Natural killer cell (primary cell): ENCODE measurements around the gene ASCL4. TPM values are rescaled to one million over a fixed set of nuclear protein-coding genes. Genes with fewer than 3 reads are reported as not detected.

Source experiments
- ATAC-seq, 3 donors: fragments of 150-1000 bp in 2 of 3; fragments of 200-7000 bp in 1 of 3; cut with Tn5 transposase; 1 replicate in 1 of 3; 2 replicates in 2 of 3; pipeline ENCODE4 v1.10.0; 2021; ENCODE audit warnings: mild to moderate bottlenecking in 2 of 3, moderate library complexity in 2 of 3
- DNase-seq, 2 donors: peaks; one replicate each; pipeline versions ENCODE4 v3.0.0 to v3.0.0-alpha.2; 2013 to 2021; ENCODE audit warnings: mixed read lengths in 1 of 2
- H3K27ac ChIP-seq: one replicate; pipeline ENCODE4 v1.5.1; 2013; ENCODE audit warnings: mild to moderate bottlenecking, low read length
- H3K27me3 ChIP-seq: one replicate; pipeline ENCODE4 v1.6.1; 2013; ENCODE audit warnings: low read length; ENCODE audit not compliant: control insufficient read depth, insufficient read depth
- H3K36me3 ChIP-seq: one replicate; pipeline ENCODE4 v1.6.1; 2013; ENCODE audit warnings: low read length; ENCODE audit not compliant: control insufficient read depth, insufficient read depth
- H3K4me1 ChIP-seq: one replicate; pipeline ENCODE4 v1.6.1; 2013; ENCODE audit warnings: low read length; ENCODE audit not compliant: control insufficient read depth, insufficient read depth
- H3K4me3 ChIP-seq: one replicate; pipeline ENCODE4 v1.5.1; 2013; ENCODE audit warnings: low read length
- H3K9me3 ChIP-seq: one replicate; pipeline ENCODE4 v1.6.1; 2013; ENCODE audit warnings: low read length; ENCODE audit not compliant: control insufficient read depth, insufficient read depth
- H3K27ac Mint-ChIP-seq, 2 donors: one replicate each; pipeline ENCODE4 v1.8.0; 2022; ENCODE audit warnings: mild to moderate bottlenecking in 2 of 2, mixed read lengths in 2 of 2, moderate library complexity in 1 of 2
- H3K27me3 Mint-ChIP-seq, 2 donors: one replicate each; pipeline ENCODE4 v1.8.0; 2022; ENCODE audit warnings: low read depth in 2 of 2, mixed read lengths in 2 of 2
- H3K36me3 Mint-ChIP-seq: one replicate; pipeline ENCODE4 v1.8.0; 2022; ENCODE audit warnings: mixed read lengths
- H3K4me1 Mint-ChIP-seq, 2 donors: one replicate each; pipeline ENCODE4 v1.8.0; 2022; ENCODE audit warnings: mixed read lengths in 2 of 2
- H3K4me3 Mint-ChIP-seq: one replicate; pipeline ENCODE4 v1.8.0; 2022; ENCODE audit warnings: mild to moderate bottlenecking, moderate library complexity, mixed read lengths
- H3K9me3 Mint-ChIP-seq, 2 donors: one replicate each; pipeline ENCODE4 v1.8.0; 2022; ENCODE audit warnings: mixed read lengths in 2 of 2
- WGBS: methylation state at CpG from one replicate; pipeline ENCODE4 v1.1.7; 2013; ENCODE audit warnings: missing lambda C conversion rate; ENCODE audit not compliant: insufficient coverage; 5-methylcytosine and 5-hydroxymethylcytosine counted together
- intact Hi-C: fragments of 100-400 bp; cut with micrococcal nuclease; formaldehyde crosslinking; loops from one replicate; pipeline ENCODE4 v1.14.2; 2022
- total RNA-seq, 4 donors: library from RNA; stranded (reverse); fragments of 120-200 nt in 1 of 4; gene quantifications; one replicate each; pipeline versions ENCODE4 v1.2.3 to v1.2.4, GENCODE V29; 2013 to 2022
- TF ChIP-seq, protein P1 (sequence below): fragments of 200-600 bp; IDR thresholded peaks from one replicate; pipeline ENCODE4 v1.8.0; 2022; ENCODE audit warnings: antibody characterized with exemption

The ASCL4 gene
- total RNA-seq, 3 donors from 2014 or later (not counting 1 experiment from before 2014, with no cell fraction given): not detected

DNA sequence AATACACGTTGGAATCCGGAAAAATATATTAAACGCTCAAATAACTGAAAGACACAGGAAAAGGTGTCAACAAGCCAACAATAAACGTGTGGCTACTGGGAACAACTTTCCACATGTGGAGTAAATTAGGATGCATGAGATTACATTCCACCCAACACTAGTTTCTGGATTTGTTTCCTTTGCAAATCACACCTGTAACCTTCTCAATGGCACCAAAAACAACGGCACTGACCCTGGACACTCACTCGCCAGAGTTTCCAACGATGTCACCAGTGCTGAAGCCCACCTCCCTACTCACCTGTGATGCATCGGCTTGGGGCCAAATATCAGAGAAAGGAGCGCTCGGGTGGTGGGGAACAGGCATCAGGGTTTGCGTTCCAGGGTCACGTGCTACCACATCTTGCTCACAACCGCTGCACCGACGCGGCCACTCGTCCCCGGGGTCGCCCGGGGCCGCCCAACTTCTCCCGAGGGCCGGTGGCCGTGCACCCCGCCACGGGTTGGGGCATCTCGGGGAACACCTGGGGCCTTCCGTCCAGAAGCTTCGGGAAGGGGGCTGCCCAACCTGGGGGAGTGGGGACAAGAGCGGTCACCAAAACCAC is 14.2 kb upstream of the ASCL4 start:
- DNase-seq: peak; percentile 39 to 60
- Mint-ChIP-seq H3K4me1 (peaks cover 29 to 32% of the 10 kb centered on the region in 2 donors), H3K27me3 (no peaks in the 10 kb centered on the region), H3K27ac (peak overlapping the region; percentile 86 to 90), H3K4me3 (peak overlapping the region; percentile 89), H3K36me3 (no peaks in the 10 kb centered on the region), H3K9me3 (no peaks in the 10 kb centered on the region)
- Histone ChIP-seq H3K27ac (peak overlapping the region; percentile 54), H3K36me3 (peaks cover 23% of the 10 kb centered on the region), H3K27me3 (no peaks in the 10 kb centered on the region), H3K4me3 (peak overlapping the region; percentile 72), H3K9me3 (no peaks in the 10 kb centered on the region), H3K4me1 (peaks cover 15% of the 10 kb centered on the region)
- TF ChIP-seq, protein P1, sequence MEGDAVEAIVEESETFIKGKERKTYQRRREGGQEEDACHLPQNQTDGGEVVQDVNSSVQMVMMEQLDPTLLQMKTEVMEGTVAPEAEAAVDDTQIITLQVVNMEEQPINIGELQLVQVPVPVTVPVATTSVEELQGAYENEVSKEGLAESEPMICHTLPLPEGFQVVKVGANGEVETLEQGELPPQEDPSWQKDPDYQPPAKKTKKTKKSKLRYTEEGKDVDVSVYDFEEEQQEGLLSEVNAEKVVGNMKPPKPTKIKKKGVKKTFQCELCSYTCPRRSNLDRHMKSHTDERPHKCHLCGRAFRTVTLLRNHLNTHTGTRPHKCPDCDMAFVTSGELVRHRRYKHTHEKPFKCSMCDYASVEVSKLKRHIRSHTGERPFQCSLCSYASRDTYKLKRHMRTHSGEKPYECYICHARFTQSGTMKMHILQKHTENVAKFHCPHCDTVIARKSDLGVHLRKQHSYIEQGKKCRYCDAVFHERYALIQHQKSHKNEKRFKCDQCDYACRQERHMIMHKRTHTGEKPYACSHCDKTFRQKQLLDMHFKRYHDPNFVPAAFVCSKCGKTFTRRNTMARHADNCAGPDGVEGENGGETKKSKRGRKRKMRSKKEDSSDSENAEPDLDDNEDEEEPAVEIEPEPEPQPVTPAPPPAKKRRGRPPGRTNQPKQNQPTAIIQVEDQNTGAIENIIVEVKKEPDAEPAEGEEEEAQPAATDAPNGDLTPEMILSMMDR: no peak
- 2% methylated on average over 30 of the region's 30 CpGs for WGBS
- intact Hi-C loops: loop anchor here (2.0 kb wide), 1 partner anchor 754 kb away; the partner anchor contains the start of gene FICD
- ATAC-seq: peak; percentile 2 to 9 (median 5)

DNA sequence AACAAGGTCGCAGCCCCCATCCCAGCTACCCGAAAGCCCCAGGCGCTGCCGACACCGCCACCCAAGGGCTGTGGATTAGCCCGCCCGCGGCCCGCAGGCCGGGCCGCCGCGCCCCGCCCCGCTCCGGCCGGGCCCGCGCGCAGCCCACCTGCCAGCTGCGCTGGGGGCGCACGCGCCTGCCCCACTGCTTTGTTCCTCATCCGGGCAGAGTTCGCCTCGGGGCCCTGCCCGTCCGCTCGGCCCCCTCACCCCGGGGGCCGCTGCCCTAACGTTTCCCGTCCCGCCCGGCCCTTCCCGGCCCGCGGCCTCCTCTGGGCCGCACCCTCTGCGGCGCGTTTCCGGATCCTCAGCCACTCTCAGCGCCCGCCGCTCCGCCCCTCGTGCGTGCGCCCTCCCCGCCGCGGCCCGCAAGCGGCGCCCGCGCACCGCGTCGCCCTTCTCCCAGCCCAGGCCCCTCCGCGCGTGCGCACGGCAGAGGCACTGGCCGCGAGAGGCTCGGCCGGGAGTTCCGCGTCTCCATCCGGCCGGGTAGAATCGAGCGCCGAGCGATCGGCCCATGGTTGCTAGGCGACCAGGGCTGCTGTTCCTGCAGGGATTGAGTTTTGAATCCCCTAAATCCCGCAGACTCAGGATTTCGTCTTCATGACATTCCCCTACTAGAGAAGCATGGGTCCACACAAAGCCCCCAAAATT is 13.5 kb upstream of the ASCL4 start, which contains the start of gene PRDM4:
PRDM4 (minus strand) TSS at position 329 of the 693 bp plus-strand sequence. CDS start 622 bp downstream, outside the sequence.
- Mint-ChIP-seq H3K4me1 (peaks cover 29 to 32% of the 10 kb centered on the region in 2 donors), H3K4me3 (peak within 1 kb of the TSS; percentile 89)
- ATAC-seq: peak; percentile 90 to 99 (median 92)

DNA sequence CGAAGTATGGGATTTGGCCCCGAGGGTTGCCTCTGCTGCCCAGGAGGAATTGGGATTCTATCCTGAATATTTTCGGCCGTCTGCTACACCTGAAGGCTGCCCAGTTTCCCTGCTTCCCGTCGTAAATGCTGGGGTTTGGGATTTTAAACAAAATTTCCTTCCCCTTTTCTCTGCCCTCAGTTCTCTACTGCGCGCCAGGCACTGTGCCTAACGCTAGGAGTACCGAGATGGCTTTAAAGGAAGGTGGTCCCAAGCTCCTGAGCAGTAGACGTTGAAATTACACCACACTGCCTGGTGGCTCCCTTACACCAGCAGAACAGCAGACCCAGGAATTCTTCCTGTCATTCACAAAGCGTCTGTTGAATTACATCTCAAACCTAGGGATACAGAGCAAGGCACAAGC is 13.0 kb upstream of the ASCL4 start:
- intact Hi-C loops: loop anchor here (1.0 to 2.0 kb wide), 2 partner anchors 76 to 753 kb away; partner anchors contain the start of genes FICD and PWP1
- no peak for ATAC-seq

More for the DNA sequence above, 13.5 kb upstream of the ASCL4 start, which contains the start of gene PRDM4:
- Histone ChIP-seq H3K4me3 (peak within 1 kb of the TSS; percentile 72), H3K27ac (peak within 1 kb of the TSS; percentile 78), H3K27me3 (no peaks in the 10 kb centered on the region), H3K4me1 (peaks cover 15% of the 10 kb centered on the region), H3K9me3 (no peaks in the 10 kb centered on the region), H3K36me3 (peaks cover 17% of the 10 kb centered on the region)
- Mint-ChIP-seq H3K27ac (peak within 1 kb of the TSS; percentile 86 to 90), H3K27me3 (peaks cover 0 to 6% of the 10 kb centered on the region in 2 donors), H3K9me3 (no peaks in the 10 kb centered on the region), H3K36me3 (no peaks in the 10 kb centered on the region)
- TF ChIP-seq, protein P1: no peak
- DNase-seq: peak; percentile 92 to 97
- intact Hi-C loops: loop anchor here (1.0 to 2.0 kb wide), 2 partner anchors 76 to 754 kb away; partner anchors contain the start of genes FICD and PWP1
- 0% methylated on average over 83 of the region's 83 CpGs for WGBS

More for the DNA sequence above, 13.0 kb upstream of the ASCL4 start:
- Mint-ChIP-seq H3K4me1 (peaks cover 29 to 32% of the 10 kb centered on the region in 2 donors), H3K4me3 (peak overlapping the region; percentile 88), H3K9me3 (no peaks in the 10 kb centered on the region), H3K27me3 (peaks cover 0 to 9% of the 10 kb centered on the region in 2 donors), H3K27ac (peak overlapping the region; percentile 86 to 90), H3K36me3 (no peaks in the 10 kb centered on the region)
- peak in 1 of 2 donors; percentile 47 for DNase-seq
- Histone ChIP-seq H3K36me3 (peaks cover 11% of the 10 kb centered on the region), H3K4me1 (peaks cover 15% of the 10 kb centered on the region), H3K27me3 (no peaks in the 10 kb centered on the region), H3K27ac (peak overlapping the region; percentile 78), H3K9me3 (no peaks in the 10 kb centered on the region), H3K4me3 (peak overlapping the region; percentile 68)
- TF ChIP-seq, protein P1: no peak
- 10% methylated on average over 12 of the region's 12 CpGs for WGBS
